Thyroid gland (tissue), 4 donors: ENCODE measurements around the gene EFNA4.

ENCODE experiments used
- POLR2A ChIP-seq, 2 donors: fragments of 450-650 bp; IDR thresholded peaks; one replicate each; pipeline ENCODE4 v1.6.1; 2017; ENCODE audit warnings: antibody characterized with exemption in 2 of 2, mild to moderate bottlenecking in 2 of 2, moderate library complexity in 1 of 2
- TF ChIP-seq, protein P1 (sequence below), 6 experiments: fragments of 200-600 bp in 3 of 6; fragments of 450-650 bp in 3 of 6; sonication (generic) in 3 of 6; IDR thresholded peaks; one replicate each; pipeline ENCODE4 v1.5.1; 2016 to 2019; ENCODE audit warnings: antibody characterized with exemption in 6 of 6, mild to moderate bottlenecking in 2 of 6, inconsistent platforms in 1 of 6, moderate library complexity in 1 of 6

DNA sequence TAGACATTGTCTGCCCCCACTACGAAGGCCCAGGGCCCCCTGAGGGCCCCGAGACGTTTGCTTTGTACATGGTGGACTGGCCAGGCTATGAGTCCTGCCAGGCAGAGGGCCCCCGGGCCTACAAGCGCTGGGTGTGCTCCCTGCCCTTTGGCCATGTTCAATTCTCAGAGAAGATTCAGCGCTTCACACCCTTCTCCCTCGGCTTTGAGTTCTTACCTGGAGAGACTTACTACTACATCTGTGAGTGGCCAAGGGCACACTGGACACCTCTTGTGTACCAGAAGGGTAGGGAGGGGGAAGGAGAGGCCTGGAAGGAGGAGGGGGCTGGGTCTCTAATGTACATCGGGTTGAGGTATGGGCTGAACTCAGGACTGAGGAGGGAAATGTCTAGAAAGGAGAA is 3.2 kb downstream of the EFNA4 start:
- TF ChIP-seq, protein P1, sequence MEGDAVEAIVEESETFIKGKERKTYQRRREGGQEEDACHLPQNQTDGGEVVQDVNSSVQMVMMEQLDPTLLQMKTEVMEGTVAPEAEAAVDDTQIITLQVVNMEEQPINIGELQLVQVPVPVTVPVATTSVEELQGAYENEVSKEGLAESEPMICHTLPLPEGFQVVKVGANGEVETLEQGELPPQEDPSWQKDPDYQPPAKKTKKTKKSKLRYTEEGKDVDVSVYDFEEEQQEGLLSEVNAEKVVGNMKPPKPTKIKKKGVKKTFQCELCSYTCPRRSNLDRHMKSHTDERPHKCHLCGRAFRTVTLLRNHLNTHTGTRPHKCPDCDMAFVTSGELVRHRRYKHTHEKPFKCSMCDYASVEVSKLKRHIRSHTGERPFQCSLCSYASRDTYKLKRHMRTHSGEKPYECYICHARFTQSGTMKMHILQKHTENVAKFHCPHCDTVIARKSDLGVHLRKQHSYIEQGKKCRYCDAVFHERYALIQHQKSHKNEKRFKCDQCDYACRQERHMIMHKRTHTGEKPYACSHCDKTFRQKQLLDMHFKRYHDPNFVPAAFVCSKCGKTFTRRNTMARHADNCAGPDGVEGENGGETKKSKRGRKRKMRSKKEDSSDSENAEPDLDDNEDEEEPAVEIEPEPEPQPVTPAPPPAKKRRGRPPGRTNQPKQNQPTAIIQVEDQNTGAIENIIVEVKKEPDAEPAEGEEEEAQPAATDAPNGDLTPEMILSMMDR (IDR thresholded peaks at IDR 0.05): no peak
- no peak for TF ChIP-seq POLR2A (IDR thresholded peaks at IDR 0.05)
